Effector CD4-positive, alpha-beta T cell (primary cell): ENCODE results near the gene SLC35B3.
"Not testable (repeated sequence)": the region's sequence is repeated elsewhere in the genome, so short reads cannot be mapped to it uniquely, and the experiment has no call there.

ENCODE experiments used
- DNase-seq: peaks from one replicate; pipeline ENCODE4 v3.0.0-alpha.2; 2020
- total RNA-seq: gene quantifications from one replicate; lab custom pipeline; 2026; lab: John Stamatoyannopoulos, UW

Gene SLC35B3
- total RNA-seq = 12.4 reads per million, percentile 36 among the genes with 10 or more reads in this experiment

DNA sequence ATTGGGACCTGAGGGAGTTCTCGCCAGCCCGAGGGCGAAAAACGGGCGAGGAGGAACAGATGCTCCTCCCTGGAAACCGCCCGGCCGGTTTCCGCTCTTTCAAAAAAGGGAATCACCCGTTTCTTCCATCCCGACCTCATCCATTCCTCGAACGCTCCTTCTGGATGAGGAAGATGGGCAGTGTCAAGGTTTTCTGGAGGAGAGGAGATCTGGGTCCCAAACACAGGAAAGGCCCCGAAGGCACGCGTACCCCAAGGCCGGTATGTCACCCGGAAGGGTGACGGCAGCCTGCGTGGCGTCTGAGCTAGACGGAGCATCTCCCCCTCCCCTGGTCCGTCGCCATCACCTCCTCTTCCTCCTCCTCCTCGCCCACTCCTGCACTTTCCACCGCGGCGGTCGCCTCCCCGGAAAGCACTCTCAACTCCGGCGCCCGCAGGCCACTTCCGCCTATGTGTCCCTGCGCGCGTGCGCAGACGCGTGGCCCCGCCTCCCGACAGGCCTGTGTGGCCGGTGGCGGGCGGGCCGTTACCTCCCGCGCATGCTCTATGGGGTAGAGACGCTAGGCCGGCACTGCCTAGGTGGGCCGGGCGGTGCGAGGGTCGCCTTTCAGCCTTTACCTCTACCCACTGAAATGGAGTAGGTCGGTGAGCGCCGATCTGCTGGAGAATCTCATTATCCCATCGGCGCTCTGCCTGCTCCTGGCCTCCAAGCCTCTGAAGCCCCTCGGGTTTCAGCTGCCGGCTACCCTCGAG lies at the start of gene SLC35B3:
Gene SLC35B3 (minus strand): TSS at position 453 of the 752 bp plus-strand sequence.
- peak; percentile 96 for DNase-seq

GRCh38 chr6:8483650-8484049 lies 48.3 kb upstream of the SLC35B3 start:
- DNase-seq = no peak

DNA sequence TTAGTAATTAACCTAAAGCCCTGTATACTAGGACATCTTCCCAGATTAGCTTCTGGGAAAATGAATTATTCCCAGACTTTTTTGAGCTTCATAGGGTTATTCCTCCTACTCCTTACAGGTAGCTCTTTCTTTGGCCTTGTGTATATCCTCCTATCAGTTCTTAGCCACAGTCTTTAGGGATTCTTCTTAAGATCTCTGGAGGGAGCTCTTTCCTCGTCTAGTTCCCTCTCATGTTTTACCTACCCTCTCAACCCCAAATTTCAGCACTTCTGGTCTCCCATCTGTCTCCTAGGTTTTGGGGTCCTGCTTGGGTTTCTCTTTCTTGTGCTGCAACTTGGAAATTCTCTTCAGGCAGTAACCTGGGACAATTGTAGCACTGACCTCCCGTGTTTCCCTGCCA lies 46.4 kb upstream of the SLC35B3 start:
- no peak for DNase-seq

DNA sequence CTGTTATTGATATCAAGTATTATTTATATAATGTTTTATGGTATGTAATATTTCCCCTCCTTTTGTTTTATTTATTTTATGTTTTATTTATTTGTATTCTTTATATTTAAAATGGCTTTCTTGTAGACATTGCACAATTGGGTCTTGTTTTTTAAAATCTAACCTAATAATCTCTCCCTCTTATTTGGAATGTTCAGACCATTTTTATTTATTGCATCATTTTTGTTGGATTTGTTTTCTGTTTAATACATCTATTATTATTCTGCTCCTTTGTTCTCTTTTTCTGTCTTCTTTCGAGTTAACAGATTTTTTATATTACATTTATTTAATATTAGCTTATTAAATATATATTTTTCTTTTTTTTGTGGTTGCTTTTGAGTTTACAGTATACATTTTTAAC lies 43.1 kb upstream of the SLC35B3 start:
- DNase-seq = no peak

DNA sequence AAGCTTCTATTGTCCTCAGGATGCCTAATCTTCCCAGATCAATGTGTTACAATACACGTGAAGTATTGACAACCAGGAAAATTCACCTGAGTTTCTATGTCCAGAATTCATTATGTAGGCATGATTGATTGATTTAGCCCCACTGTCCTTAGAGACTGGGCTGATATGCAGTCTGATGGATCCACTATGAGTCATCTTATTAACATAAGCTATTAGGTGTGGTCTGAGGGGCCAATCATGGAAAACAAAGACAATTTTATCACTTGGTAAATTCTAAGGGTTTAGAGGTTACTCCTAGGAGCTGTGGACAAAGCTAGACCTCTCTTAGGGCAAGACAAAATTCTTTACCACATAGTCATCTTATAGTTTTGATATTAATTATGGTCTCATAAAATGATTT lies 41.3 kb upstream of the SLC35B3 start:
- DNase-seq = no peak

DNA sequence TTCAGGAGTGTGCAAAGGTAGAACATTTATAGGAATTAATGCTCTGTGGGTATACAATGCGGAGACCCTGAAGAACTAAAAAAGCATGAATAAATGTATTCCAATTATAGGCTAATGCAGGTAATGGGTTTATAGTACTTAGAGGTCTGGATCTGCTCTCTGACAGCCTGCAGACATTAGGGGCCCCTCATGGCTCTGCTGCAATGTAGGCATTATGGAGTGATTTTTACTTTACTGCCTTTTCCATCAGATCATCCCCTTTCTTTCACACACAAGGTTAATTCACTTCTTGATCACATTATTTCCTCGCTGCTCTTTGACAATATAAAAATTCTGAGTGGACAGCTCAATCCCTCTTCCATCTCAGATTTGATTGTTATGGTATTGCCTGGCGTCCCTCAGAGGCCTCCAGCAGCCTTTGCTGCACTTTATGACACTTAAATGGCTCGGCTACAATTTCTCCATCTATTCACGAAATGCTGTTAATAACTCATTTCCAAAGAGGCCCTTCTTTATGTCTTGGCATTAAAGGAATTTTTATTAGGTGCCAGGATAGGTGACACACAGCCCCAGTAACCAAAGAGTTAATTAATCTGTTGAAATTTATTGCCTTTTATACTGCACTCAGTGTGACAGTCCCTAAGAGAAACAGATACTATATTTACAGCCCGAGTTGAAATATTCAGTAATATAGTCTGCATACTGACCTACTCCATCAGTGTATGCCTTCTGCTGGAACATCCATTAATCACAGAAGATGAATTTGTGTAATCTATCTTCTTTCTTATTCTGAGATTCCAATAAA lies 33.4 kb upstream of the SLC35B3 start:
- no peak for DNase-seq

GRCh38 chr6:8462694-8463093 lies 27.3 kb upstream of the SLC35B3 start:
- no peak for DNase-seq

- DNase-seq = no peak
Measured at GRCh38 chr6:8462169-8462568, 26.8 kb upstream of the SLC35B3 start.

DNA sequence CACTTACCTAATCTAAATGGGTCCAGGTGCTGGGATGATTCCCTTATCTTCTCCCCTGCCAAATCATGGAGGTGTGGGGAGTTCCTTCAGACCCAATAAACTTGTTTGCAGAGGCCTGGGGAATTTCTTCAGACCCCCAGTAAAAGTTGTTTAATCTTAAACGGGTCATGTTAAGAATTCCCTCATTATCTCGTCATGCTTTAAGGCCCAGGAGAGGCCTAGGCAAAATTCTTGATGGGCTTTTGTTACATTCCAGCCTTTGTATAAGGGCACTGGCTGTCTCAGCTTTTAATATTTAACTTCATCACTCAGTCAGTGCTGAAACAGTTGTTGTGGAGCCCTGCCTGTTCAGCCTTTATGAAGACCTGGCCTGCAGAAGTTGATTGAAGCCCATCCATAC lies 11.0 kb upstream of the SLC35B3 start:
- DNase-seq = no peak

DNA sequence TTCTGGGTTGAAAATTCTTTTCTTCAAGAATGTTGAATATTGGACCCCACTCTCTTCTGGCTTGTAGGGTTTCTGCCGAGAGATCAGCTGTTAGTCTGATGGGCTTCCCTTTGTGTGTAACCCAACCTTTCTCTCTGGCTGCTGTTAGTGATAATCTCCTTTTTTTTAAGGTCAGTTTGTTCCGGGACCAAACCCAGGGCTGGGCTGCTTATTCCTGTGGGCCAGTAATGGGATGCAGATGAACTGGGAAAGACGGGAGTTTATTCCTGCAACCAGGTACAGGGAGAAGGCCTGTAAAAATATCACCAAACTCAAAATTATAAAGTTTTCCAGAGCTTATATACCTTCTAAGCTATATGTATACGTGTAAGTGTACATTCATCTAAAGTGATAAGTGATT lies 10.6 kb upstream of the SLC35B3 start:
- DNase-seq = not testable (repeated sequence)

DNA sequence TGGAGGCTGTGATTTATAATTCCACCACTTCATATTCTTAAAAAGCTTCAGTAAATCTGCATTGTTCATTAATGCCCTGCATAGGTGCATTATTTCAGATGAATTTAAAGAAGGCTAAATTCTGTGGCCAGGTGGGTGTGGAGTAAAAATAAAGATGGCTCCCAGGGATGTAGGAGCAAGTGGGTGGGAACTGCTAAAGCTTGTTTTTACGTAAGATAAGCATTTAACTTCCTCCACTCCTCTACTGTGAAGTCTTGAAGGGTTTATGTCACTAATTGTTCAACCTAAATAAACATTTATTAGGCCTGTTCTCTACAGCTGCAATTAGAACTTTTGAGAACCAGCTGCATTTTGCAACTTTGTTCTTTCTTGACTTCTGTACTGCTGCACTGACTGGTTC lies 6.8 kb upstream of the SLC35B3 start:
- no peak for DNase-seq

GRCh38 chr6:8441452-8441851 lies 6.1 kb upstream of the SLC35B3 start:
- no peak for DNase-seq

DNA sequence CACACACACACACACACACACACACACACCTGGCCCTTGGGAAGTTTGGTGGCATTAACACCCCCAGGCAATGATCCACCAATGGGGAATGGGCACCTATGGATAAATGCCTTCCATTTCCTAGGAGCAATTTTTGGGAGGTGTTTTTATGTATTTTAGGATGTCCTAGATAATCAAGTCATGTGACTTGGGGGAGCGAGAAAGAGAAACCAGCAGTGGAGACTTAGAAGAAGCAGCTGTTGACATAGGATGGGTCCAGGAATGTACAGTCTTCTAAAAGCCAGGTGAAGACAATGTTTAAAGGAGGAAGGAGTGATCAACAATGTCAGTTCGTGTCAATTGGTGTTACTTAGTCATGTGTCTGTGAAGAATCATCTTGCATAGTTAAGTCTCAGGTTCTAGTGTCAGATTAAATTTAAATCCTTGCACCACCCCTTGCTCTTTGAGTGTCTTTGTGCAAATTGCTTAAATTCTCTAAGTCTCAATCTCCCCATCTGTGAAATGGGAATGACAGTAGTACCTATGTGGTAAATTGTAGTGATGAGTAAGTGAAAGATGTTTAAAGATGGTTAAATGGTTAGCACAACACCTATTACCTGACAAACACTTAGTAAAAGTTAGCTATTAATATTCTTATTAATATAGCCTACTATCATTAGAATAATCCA lies 4.4 kb upstream of the SLC35B3 start:
- no peak for DNase-seq

GRCh38 chr6:8437813-8438212 lies 2.5 kb upstream of the SLC35B3 start:
- no peak for DNase-seq

GRCh38 chr6:8436966-8437365 lies 1.6 kb upstream of the SLC35B3 start:
- DNase-seq = no peak

- no peak for DNase-seq
Measured at GRCh38 chr6:8435845-8436168, 462 bp upstream of the SLC35B3 start.

DNA sequence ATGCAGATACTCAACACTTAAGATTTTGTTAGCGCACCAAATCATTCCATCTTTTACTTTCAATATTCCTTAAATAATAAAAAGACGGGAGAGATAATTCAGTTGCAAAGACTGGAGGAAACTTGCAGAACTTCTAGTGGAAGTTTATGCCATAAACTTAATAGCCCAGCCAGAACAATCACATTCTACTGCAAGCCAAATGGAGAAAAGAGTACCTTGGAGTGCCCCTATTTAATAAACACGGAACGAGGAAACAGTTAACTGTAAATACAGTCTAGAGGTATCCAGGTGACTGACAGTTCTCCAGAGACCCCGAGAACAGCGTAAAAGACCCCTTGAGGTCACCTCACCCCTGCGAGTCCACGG lies 635 bp downstream of the SLC35B3 start:
- no peak for DNase-seq

DNA sequence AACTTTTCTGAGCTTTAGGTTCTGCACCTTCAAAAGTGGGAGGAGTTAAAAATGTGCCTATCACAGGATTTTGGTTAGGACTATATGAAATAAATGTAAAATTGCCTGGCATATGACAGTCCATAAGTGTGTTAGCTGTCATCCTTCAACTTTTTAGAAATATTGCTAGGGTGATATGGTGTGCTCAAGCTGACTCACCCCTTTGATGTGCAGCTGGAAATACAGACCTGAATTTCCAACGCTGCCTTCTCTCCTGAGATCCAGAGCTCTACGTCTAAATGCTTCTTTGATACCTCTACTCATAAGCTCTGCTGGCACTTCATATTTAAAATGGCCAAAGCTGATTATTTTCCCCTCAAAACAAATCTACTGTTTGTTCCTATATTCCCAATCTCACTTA lies 2.7 kb downstream of the SLC35B3 start:
- no peak for DNase-seq

- DNase-seq = no peak
Measured at GRCh38 chr6:8429821-8430220, 5.5 kb downstream of the SLC35B3 start.

DNA sequence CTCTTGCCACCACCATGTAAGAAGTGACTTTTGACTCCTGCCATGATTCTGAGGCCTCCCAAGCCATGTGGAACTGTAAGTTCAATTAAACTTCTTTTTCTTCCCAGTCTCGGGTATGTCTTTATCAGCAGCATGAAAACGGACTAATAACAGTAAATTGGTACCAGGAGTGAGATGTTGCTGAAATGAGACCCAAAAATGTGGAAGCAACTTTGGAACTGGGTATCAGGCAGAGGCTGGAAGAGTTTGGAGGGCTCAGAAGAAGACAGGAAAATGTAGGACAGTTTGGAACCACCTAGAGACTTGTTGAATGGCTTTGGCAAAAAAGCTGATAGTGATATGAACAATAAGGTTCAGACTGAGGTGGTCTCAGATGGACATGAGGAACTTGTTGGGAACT lies 8.8 kb downstream of the SLC35B3 start:
- DNase-seq = not testable (repeated sequence)

DNA sequence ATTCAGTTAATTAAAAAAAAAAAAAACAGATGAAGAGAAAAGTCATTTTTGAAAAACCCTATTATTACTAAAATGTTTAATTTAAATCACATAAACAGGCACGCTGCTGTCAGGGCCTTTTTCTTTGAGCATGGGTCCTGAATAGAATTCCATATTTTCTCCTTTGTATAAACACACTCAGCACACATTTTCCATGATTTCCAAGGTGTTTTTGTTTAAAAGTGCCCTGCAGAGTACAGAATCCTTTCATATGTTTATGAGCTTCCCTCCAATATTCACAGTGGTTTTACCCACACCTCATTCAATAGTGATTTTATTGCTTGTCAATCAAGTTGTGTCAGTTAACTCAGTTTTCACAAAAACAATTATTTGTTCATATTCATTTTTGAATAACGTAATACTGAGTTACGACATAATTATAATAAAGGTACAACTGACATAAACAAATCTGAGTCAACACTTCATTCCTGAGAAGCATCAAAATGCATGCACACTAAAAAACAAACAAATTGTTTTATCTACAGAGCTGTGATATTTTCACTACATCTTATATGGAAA lies 15.2 kb downstream of the SLC35B3 start:
- DNase-seq = no peak

- no peak for DNase-seq
Measured at GRCh38 chr6:8415913-8416312, 19.4 kb downstream of the SLC35B3 start.

DNA sequence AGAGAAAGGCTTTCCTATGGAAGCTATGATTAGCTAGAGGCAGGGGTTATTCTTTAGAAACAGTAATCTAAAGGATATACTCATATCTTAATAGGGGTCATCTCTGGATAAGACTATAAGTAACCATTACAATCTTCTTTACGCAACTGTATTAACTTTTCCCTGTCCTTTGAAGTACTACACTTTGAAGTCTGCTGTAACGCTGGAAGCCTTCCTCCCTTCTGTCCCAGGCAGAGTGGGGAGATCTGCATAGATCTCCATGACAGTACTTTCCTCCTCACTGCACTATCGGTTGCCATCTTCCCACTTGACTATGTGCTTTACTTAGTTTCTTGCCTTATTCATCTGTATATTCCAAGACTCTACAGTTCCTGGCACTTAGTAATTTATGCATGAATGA lies 20.1 kb downstream of the SLC35B3 start:
- no peak for DNase-seq

DNA sequence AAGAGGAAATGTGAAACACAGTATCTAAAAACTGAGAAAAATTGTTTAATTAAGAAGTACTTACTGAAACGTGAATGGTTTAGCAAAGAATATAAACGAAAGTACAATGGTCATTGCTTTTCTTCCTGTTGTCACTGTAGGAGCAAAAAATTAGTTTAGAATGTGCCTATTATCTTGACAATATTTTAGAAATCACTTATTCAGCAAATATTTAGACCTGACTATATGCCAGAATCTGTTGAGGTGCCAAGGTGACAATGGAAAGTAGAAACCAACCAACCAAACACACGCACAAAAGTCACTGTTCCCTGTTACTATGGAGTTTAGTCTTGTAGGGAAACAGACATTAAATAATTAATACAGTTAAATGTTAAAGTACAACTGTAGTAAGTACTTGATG lies 20.5 kb downstream of the SLC35B3 start:
- no peak for DNase-seq
